ENCODE measurements around the gene ARHGEF17.

- TF ChIP-seq, protein P1, sequence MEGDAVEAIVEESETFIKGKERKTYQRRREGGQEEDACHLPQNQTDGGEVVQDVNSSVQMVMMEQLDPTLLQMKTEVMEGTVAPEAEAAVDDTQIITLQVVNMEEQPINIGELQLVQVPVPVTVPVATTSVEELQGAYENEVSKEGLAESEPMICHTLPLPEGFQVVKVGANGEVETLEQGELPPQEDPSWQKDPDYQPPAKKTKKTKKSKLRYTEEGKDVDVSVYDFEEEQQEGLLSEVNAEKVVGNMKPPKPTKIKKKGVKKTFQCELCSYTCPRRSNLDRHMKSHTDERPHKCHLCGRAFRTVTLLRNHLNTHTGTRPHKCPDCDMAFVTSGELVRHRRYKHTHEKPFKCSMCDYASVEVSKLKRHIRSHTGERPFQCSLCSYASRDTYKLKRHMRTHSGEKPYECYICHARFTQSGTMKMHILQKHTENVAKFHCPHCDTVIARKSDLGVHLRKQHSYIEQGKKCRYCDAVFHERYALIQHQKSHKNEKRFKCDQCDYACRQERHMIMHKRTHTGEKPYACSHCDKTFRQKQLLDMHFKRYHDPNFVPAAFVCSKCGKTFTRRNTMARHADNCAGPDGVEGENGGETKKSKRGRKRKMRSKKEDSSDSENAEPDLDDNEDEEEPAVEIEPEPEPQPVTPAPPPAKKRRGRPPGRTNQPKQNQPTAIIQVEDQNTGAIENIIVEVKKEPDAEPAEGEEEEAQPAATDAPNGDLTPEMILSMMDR (conservative IDR thresholded peaks at IDR 0.05; ENCODE audit: low read depth, low read length) = no peak
- TF ChIP-seq EZH2 (IDR thresholded peaks at IDR 0.05; ENCODE audit: borderline replicate concordance, low read depth, low read length, poor library complexity, severe bottlenecking) = no peak
Observed at GRCh38 chr11:73397468-73398131, 89.5 kb downstream of the ARHGEF17 start.

All from A673 (cell line).